GM19025 (cell line): Measurements from ENCODE around the gene SYT13.
"Not testable (repeated sequence)": the region's sequence is repeated elsewhere in the genome, so short reads cannot be mapped to it uniquely, and the experiment has no call there.

ENCODE experiments used
- ATAC-seq: cut with Tn5 transposase; IDR thresholded peaks from one replicate; pipeline ENCODE4 v1.9.1; 2021; ENCODE audit warnings: mild to moderate bottlenecking, low read depth, moderate library complexity; ENCODE audit not compliant: unreplicated experiment

The SYT13 gene

DNA sequence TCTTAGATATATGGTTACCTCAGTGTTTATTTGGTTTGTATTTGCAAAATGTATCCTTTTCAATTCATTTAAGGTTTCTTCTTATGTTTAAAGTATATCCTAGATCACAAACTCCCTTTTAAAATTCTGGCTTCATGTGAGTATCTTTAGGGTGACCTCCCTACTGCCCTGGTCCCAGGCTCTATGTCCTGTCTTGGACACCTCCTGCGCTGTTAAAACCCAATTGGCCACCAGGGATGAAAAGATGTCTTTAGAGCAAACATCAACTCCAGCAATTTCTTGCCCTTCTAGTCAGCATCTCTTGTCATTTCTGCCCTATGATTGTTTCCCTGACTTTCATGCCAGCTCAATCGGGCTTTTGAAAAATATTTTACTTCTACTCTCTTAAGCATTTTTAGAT lies 28.8 kb upstream of the SYT13 start:
- no peak for ATAC-seq

DNA sequence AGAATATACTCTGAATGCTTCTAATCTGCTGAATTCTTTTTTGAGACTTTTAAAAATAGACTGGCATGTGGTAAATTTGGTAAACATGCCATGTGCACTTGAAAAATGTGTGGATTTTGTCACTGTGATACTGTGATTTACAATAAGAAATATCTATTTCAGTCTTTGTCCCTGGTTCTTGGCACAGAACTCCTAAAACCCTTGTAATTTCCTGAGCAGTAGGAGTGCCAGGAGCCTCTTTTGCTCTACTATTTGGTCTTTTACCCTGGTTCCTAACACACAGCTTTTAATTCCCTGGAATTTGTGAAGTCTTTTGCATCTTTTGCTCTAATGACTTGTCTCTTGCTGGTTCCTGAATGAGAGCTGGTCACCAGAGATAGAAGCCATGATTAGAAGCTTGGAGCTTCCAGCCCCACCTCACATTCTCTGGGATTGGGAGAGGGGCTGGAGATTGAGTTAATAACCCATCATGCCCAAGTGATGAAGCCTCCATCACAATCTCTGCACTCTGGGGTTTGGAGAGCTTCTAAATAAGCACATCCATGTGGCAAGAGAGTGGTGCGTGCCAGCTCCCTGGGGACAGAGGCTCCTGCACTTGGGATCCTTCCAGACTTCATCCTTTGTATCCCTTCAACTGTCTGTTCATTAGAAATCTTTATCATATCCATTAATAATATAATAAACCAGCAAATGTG lies 27.2 kb upstream of the SYT13 start:
- no peak for ATAC-seq

DNA sequence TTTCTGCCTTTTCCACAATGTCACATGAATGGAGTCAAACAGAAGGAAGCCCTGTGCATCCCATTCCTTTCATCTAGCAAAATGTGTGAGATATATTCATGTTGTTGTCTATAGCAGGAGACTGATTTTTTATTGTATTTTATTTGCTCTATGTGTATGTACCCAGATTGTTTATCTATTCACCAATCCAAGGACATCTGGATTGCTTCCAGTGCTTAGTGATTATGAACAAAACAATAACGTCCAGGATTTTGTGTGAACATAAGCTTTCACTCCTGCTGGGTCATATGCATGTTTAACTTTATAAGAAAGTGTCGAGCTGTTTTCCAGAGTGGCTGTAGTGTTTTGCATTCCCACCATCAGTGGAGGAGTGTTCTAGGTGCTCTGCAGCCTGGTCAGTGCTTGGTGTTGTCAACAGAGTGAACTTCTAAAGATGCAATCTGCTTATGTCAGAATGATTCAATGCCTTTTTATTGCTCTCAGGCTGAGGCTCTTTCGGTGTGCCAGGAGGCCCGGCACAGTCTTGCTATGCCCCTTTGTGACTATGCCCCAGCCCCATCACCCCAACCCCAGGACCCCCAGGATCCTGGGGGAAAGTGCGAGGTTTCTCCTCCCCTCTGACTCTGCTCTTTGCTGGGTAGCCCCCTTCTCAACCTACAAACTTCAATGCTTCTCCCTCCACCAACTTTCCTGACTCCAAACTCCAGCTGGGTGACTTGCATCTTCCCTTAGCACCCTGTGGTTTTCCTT lies 19.9 kb upstream of the SYT13 start:
- ATAC-seq = no peak

DNA sequence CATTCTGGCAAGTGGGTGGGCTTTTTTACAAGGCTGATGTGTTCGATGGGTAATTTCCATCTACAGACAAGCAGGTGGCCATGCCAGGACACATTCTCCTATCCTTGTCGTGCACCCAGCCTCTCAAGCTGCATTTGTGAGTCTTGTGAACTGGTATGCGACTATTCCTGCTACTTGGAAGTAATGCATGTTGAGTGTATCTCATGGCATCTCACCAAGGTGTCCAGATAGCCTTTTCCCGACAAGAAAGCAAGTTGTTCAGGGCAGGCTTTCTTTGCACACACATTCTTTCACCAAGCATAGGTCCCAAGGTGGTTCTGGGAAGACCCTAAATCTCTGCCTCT lies 18.8 kb upstream of the SYT13 start:
- ATAC-seq = no peak

DNA sequence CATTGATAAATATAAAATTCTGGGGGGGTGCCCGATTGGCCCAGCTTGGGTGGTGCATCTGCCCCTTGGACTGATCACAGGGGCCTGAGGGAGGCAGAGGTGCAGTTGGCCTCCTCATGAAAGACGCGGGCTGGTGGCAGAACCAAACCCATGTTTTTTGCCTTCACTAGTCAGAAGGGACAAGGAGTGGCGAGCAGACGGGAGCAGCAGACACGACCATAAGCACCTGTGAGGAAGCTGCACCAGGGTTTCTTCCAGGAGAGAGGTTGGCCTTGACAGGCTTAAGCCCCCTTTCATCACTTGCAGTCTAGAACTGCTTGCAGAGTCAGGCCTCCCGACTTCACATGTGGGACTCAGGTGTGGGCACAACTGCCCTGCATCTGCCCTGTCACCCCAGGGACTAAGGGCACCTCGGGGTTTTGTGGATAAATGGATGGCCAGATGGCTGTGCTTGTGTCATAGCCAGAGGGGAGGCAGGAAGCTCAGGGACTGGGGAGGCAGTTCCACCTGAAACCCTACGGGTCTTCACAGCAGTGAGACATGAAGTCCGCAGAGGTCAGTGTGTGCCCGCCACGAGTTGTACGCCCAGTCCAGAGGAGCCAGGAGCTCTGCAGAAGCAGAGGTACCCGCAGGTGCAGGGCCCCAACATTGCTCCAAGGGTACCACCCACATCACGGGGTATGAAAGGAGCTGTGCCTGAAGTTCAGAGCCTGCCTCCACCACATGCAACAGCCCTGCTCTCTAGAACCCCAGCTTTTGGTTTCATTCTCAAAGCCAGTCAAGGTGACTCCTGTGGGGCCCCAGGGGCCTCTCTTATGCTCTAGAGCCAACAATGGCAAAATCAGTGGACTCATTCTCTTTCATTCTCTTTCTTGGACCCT lies 18.2 kb upstream of the SYT13 start:
- peak; percentile 60 for ATAC-seq

DNA sequence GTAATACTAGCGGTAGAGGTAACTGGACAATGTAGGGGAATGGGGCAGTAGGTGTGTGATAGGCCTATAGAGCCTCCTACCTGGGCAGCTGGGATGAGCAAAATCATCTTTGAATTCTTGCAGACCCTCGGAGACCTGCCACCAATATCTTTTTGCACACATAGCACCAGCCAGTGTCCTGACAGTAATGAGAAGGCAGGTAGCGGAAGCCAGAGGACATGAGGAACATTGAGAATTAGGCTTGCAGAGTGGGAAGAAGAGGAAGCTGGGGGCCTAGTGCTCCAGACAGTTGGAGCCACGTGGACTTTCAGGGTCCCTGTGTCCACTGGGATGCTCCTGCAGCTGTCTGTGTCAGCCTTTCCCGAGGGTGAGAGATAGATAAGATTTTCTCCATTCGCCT lies 17.2 kb upstream of the SYT13 start:
- no peak for ATAC-seq

DNA sequence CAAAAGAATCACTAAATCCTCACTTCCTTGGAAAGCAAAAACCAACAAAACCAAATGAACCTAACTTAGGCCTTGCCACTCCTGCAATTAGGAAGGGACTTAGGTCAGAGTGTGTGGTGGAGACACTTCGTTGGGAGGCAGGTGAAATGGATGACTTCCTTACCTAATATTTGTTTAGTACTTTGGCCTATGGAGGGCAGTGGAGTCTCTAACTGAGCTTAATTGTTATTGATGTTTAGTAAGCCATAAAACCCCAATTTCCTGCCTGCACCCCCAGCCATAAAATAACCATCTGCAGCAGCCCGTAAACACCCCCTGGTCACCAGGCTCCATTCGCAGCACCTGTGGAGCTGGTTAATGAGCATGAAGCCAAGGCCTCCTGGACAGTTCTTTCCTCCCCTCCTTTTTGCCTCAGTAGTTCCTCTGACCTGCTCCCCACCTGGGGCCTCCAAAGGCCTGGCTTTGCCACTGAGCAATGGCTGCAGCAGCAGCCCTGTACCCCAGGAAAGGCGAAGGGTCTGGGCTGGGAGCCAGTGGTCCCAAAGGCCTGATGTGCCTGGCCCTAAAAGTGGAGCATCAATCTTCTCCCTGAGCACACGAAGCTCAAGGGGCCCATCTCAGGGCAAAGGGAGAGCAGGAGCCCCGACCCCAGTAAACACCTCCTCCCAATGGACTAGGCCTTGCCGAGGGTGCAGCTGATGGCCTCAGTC lies 15.6 kb upstream of the SYT13 start:
- no peak for ATAC-seq

DNA sequence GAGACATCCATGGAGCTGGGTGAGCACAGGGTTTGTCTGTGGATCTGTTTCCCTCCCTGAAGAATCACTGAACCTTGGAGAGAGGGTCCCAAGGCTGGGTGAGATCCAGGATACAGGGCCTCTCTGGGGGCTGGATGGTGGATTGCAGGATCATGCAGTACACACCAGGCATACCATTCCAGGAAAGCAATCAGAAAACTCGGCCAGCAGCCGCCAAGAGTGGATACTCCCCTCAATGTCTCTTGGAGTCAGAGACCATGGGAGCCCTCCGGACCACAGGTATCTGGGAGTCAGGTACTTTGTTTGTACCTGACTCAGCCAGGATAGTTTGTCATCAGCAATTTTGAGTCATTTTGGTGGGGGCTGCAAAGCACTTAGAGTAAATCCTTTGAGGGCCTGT lies 14.6 kb upstream of the SYT13 start:
- ATAC-seq = no peak

DNA sequence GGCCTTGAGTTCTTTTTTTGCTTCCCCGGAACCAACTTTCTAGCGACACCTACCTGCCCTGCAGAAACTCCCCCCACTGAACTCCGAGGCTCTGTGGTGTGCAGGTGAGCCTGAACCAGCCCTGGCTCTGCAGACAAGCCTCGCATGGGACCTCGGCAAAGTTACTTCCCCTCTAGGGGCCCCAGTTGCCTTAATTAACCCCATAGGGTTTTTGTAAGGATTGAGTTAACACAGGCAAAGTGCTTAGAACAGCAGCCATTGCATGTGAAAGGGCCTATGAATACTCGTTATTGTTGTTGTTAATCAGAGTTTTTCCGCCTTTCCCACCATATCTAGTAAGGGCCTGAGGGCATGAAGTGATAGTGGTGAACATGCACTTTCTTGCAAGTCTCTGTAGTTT lies 12.6 kb upstream of the SYT13 start:
- no peak for ATAC-seq

DNA sequence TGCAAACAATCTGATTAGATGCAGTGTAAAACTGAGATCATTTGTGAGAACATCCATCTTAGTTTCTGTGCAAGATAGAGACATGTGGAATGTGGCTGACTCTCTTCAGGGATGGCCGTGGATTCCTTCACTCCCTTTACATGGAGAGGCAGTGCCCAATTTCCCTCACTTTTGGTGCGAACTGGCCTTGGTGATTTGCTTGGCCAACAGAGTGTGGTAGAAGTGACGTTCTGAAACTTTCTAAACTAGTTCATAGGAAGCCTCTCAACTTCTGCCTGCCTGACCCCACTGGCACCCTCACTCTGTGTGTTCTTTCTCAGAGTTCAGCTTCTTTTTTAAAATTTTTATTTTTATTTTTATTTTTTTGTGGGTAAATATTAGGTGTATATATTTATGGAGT lies 9.9 kb upstream of the SYT13 start:
- ATAC-seq = no peak

DNA sequence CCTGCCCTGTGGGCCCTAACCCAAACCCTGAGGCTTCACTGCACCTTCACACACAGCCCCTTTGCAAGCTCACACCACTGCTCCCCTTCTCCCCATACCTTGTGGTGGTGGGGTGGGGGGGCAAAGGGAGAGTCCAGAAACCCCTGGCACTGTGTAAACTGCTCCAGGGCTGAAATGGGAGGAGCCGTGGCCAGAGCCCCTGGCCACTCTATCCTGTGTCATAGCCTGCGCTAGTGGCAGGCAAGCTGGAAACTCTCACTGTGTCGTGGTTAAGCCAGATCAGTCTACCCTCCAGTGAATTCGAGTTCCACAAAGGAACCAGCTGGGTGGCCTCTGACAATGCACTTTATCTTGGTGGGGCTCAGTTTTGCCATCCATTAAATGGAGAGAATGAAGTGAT lies 8.4 kb upstream of the SYT13 start:
- ATAC-seq = no peak

DNA sequence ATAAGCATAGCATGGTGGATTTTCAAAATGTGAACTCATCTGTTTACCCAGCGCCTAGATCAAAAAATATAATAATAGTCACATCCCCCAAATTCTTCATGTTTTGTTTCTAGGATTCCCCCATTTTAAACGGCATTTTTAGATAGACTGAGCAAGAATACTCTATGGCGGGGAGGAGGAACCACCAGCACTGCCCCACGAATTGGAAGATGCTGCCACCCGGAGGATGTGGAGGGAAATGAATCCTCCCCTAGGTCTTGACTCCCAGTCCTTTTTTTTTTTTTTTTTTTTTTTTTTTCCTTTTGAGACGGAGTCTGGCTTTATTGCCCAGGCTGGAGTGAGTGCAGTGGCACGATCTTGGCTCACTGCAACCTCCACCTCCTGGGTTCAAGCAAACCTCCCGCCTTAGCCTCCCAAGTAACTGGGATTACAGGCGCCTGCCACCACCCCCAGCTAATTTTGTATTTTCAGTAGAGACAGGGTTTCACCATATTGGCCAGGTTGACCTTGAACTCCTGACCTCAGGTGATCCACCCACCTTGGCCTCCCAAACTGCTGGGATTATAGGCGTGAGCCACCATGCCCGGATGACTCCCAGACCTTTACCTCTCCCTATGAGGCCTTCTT lies 7.5 kb upstream of the SYT13 start:
- not testable (repeated sequence) for ATAC-seq

DNA sequence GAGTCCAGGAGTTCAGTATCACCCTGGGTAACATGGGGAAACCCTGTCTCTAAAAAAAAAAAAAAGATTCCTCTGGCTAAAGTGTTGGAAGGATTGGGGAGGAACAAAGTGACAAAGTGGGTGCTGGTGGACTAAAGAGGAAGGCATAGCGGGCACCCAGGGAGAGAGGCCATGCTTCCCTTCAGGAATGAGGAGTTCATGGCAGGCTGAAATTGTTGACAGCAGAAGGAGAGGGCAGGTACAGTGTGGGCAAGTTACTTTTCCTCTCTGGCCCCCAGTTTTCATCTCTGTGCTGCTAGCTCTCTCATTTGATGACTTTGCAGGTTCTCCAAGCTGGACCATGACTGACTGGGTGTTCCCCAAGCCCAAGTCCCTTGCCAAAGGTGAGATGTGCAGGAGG lies 4.4 kb upstream of the SYT13 start:
- no peak for ATAC-seq

DNA sequence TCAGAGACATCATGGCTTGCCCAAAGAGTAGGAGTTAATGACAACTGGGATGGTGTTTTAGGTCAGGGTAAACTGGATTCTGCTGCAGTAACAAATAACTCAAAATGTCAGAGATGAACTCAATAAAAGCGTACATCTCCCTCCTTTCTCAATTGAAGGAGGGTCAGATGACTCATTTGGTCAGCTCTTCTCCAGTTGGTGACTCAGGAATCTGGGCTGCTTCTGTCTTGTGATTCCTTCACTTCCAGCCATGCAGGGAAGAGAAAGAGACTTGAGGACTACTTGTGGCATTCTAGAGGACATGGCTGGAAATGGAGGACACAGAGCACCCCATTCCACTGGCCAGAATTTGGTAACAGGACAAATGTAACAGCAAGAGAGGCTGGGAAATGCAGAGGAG lies 3.2 kb upstream of the SYT13 start:
- ATAC-seq = no peak

DNA sequence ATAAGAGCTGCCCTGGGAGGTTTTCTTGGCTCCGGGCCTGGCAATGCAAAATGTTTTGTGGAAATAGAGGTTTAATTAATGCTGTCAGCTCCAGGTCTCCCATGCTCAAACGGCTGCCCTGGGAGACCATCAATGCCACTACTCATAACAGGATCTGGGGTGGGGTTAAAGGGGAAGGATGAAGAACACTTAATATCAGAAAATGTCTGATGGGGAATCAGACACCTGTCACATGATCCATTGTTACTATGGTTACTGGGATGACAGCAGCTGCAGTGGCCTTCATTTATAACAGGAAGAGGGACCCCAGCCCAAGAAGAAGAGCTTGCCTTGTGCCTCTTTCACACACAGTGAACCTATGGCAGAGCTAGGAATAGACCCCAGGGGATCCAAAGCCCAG lies 2.2 kb upstream of the SYT13 start:
- ATAC-seq = no peak

DNA sequence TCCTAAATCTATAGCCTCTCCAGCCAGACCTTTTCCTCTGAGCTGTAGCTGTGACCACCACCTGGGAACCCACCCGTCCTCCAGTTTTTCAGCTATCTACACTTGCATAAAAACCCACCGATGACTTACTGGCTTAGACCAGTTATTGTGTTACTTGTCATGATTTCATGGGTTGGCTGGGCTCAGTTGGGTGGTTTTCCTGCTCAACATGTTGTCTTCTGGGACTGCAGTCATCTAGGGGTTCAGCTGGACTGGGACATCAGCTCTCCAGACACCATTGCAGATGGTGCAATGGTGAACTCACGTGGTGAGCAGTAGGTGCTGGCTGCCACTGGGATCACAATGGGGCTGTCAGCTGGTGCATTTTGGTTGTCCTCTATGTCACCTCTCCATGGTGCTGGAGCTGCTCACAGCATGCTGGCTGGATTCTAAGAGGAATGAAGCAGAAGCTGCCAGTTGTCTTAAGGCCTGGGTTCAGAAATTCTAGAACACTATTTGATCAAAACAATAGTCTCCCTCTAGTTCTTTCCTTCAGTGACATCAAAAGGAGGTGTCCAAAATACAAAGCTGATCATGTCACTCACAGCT lies 1.3 kb upstream of the SYT13 start:
- no peak for ATAC-seq

DNA sequence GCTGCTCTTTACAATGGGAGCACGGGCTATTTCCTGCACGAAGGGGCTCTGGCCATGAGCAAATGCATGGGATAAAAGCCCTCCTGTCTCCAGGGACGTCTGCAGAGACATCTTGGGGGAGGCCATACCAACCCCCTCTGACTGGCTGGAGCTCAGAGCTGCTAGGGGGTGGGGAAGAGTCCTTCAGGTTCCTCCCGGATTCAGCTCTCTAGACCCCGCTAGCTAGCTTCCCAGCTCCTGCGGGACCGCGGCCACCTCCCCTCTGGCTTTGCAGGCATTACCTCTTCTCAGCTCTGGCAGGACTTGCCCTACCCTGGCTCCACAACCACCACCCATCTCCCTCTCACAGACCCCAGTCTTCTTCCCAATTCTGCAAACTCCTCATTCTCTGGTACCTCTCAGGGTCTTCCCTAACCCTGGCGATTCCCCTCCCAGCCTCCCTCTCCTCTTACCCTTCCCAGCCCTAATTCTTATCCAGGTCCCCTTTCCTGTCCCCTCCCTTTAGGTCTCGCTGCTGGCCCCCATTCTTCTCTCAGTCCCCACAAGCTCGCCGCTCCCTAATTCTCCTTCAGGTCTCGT lies 802 bp downstream of the SYT13 start:
- no peak for ATAC-seq

DNA sequence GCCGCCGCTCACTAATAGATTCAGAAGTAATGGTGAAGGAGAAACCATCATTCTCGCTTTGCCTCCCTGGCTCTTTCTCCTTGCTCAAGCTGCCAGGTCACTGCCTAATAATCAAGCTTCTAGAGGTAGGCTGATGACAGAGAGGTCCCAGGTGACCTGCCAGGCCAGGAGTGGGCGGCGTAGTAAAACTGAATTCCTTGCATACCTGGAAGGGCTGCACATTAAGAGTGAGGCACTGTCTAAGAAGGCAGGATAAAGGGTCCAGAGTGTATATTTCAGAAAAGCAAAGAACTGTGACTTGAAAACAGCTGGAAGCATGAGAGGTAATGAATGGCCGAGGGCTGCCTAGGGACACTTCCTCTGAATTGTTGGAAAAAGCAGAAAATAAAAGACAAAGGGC lies 4.1 kb downstream of the SYT13 start:
- no peak for ATAC-seq

DNA sequence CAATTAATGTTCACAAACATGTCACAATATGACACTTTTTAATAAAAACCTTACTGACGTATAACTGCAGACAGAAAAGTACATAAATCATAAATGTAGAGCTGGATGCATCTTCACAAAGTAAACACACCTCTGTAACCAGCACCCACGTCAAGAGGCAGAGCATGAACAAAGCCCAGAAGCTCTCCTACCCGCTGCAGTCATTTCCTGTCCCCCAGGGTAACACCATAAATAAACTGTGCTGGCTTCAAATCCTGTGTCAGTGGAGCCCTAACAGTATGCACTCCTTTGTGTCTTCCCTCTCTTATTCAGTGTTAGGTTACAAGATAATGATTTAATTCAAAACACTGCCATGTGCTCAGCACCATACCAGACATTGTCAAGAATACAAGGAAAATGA lies 5.7 kb downstream of the SYT13 start:
- ATAC-seq = no peak

DNA sequence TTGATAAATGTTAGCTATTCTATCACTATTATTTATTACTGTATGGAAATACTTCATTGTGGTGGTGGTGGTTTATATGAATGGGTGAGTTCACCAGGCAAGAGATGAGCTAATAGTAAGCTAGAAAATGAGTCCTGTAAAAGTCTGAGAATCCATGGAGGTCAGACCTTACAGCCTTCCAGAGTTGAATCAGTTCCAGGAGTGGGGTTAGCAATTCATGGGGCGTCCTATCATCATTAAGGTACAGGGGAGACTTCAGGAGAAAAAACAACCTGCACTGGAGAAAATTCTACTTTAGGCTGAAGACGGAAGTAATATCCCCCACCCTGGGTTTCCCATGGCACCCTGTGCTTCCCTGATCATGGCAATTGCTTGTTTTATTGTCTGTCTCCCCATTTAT lies 6.5 kb downstream of the SYT13 start:
- no peak for ATAC-seq
